Liver (tissue), 9 donors: ENCODE results near the gene TGM2. TPM values are rescaled to one million over a fixed set of nuclear protein-coding genes. Genes with fewer than 3 reads are reported as not detected.

ENCODE experiments used
- DNase-seq: peaks from one replicate; pipeline ENCODE4 v3.0.0-alpha.2; 2017; ENCODE audit warnings: low spot score
- H3K27ac ChIP-seq, 2 donors: one replicate each; pipeline ENCODE4 v1.7.0; 2013; ENCODE audit warnings: inconsistent platforms in 2 of 2, low read length in 2 of 2, control low read depth in 1 of 2, low read depth in 1 of 2, mild to moderate bottlenecking in 1 of 2
- H3K27me3 ChIP-seq, 4 donors: one replicate each; pipeline versions ENCODE4 v1.6.1 to v1.7.0; 2013; ENCODE audit warnings: low read length in 3 of 4, inconsistent platforms in 1 of 4, mild to moderate bottlenecking in 1 of 4, moderate library complexity in 1 of 4; ENCODE audit not compliant: control insufficient read depth in 4 of 4, insufficient read depth in 4 of 4
- H3K36me3 ChIP-seq, 4 donors: one replicate each; pipeline versions ENCODE4 v1.6.1 to v1.7.0; 2013; ENCODE audit warnings: low read length in 3 of 4, mild to moderate bottlenecking in 3 of 4, low read depth in 1 of 4, moderate library complexity in 1 of 4; ENCODE audit not compliant: control insufficient read depth in 4 of 4, insufficient read depth in 3 of 4
- H3K4me1 ChIP-seq, 4 donors: one replicate each; pipeline versions ENCODE4 v1.6.1 to v1.7.0; 2013; ENCODE audit warnings: low read length in 3 of 4, mild to moderate bottlenecking in 3 of 4, moderate library complexity in 1 of 4; ENCODE audit not compliant: control insufficient read depth in 4 of 4, insufficient read depth in 4 of 4
- H3K4me3 ChIP-seq, 3 donors: one replicate each; pipeline versions ENCODE4 v1.6.1 to v1.7.0; 2013; ENCODE audit warnings: low read length in 3 of 3, control low read depth in 1 of 3, low read depth in 1 of 3, mild to moderate bottlenecking in 1 of 3
- H3K9ac ChIP-seq, 2 donors: one replicate each; pipeline ENCODE4 v1.7.0; 2013; ENCODE audit warnings: low read length in 2 of 2, mild to moderate bottlenecking in 2 of 2, moderate library complexity in 2 of 2, control low read depth in 1 of 2, low read depth in 1 of 2
- H3K9me3 ChIP-seq, 4 donors: one replicate each; pipeline versions ENCODE4 v1.6.1 to v1.7.0; 2013; ENCODE audit warnings: low read length in 3 of 4; ENCODE audit not compliant: control insufficient read depth in 4 of 4
- ATF3 ChIP-seq: IDR thresholded peaks from 2 replicates; pipeline ENCODE4 v1.6.1; 2016; ENCODE audit warnings: antibody characterized with exemption
- EGR1 ChIP-seq, 2 donors: IDR thresholded peaks; 2 replicates each; pipeline ENCODE4 v1.6.1; 2016 to 2018; ENCODE audit warnings: antibody characterized with exemption in 2 of 2, low read depth in 2 of 2
- FOXA1 ChIP-seq: IDR thresholded peaks from 2 replicates; pipeline ENCODE4 v1.6.1; 2016; ENCODE audit warnings: antibody characterized with exemption
- FOXA2 ChIP-seq: IDR thresholded peaks from 2 replicates; pipeline ENCODE4 v1.6.1; 2016; ENCODE audit warnings: antibody characterized with exemption
- GABPA ChIP-seq, 2 donors: IDR thresholded peaks in 1 of 2; conservative IDR thresholded peaks in 1 of 2; 2 replicates each; pipeline ENCODE4 v1.6.1; 2016; ENCODE audit warnings: antibody characterized with exemption in 2 of 2, mild to moderate bottlenecking in 1 of 2, moderate library complexity in 1 of 2
- HNF4G ChIP-seq: IDR thresholded peaks from 2 replicates; pipeline ENCODE4 v1.6.1; 2016; ENCODE audit warnings: antibody characterized with exemption
- JUND ChIP-seq, 2 donors: IDR thresholded peaks; 2 replicates each; pipeline ENCODE4 v1.6.1; 2016; ENCODE audit warnings: antibody characterized with exemption in 2 of 2
- NR2F2 ChIP-seq: IDR thresholded peaks from 2 replicates; pipeline ENCODE4 v1.6.1; 2016; ENCODE audit warnings: antibody characterized with exemption
- RAD21 ChIP-seq, 2 donors: IDR thresholded peaks; 2 replicates each; pipeline ENCODE4 v1.6.1; 2016; ENCODE audit warnings: antibody characterized with exemption in 2 of 2, mild to moderate bottlenecking in 2 of 2
- RXRA ChIP-seq, 2 donors: IDR thresholded peaks; 2 replicates each; pipeline ENCODE4 v1.6.1; 2017 to 2018; ENCODE audit warnings: antibody characterized with exemption in 2 of 2, mild to moderate bottlenecking in 1 of 2
- TAF1 ChIP-seq: conservative IDR thresholded peaks from 2 replicates; pipeline ENCODE4 v1.6.1; 2016; ENCODE audit warnings: antibody characterized with exemption, mild to moderate bottlenecking
- YY1 ChIP-seq: IDR thresholded peaks from 2 replicates; pipeline ENCODE4 v1.6.1; 2016; ENCODE audit warnings: antibody characterized with exemption, mild to moderate bottlenecking
- WGBS: extraction: QIAGEN DNeasy Blood & Tissue Kit; methylation state at CpG from one replicate; pipeline ENCODE4 v1.1.7; 2013; 5-methylcytosine and 5-hydroxymethylcytosine counted together
- polyA plus RNA-seq, 2 donors: library from polyadenylated mRNA; stranded (reverse) in 1 of 2; unstranded in 1 of 2; fragments of 200-250 nt in 1 of 2; fragments of >200 nt in 1 of 2; fragmentation: Nextera tagmentation in 1 of 2; extraction: Ambion mirVana in 1 of 2; gene quantifications; one replicate each; pipeline versions ENCODE4 v1.2.1 to v1.2.3, GENCODE V29; 2013 to 2015
- total RNA-seq, 2 donors: library from RNA; depleted of rRNA; stranded (reverse); fragments of >200 nt; gene quantifications; one replicate each; pipeline ENCODE4 v1.2.3, GENCODE V29; 2014
- TF ChIP-seq, protein P1 (sequence below): IDR thresholded peaks from 2 replicates; pipeline ENCODE4 v1.6.1; 2016; ENCODE audit warnings: antibody characterized with exemption, mild to moderate bottlenecking
- TF ChIP-seq, protein P2 (sequence below): IDR thresholded peaks from 2 replicates; pipeline ENCODE4 v1.6.1; 2016; ENCODE audit warnings: antibody characterized with exemption
- TF ChIP-seq, protein P3 (sequence below): fragments of 150-350 bp; IDR thresholded peaks from 2 replicates; pipeline ENCODE4 v1.5.1; 2017; ENCODE audit warnings: improper control_type of control experiment, low read depth, low read length; ENCODE audit not compliant: missing input control
- TF ChIP-seq, protein P4 (sequence below): IDR thresholded peaks from 2 replicates; pipeline ENCODE4 v1.6.1; 2016; ENCODE audit warnings: antibody characterized with exemption
- donor health status: healthy.
- donor health status: healthy.
- donor health status: healthy.
- donor health status: healthy.
- donor health status: healthy.

The TGM2 gene
- total and polyA plus RNA-seq, 4 donors: 106 to 375 (median 190) TPM

- TF ChIP-seq, protein P1, sequence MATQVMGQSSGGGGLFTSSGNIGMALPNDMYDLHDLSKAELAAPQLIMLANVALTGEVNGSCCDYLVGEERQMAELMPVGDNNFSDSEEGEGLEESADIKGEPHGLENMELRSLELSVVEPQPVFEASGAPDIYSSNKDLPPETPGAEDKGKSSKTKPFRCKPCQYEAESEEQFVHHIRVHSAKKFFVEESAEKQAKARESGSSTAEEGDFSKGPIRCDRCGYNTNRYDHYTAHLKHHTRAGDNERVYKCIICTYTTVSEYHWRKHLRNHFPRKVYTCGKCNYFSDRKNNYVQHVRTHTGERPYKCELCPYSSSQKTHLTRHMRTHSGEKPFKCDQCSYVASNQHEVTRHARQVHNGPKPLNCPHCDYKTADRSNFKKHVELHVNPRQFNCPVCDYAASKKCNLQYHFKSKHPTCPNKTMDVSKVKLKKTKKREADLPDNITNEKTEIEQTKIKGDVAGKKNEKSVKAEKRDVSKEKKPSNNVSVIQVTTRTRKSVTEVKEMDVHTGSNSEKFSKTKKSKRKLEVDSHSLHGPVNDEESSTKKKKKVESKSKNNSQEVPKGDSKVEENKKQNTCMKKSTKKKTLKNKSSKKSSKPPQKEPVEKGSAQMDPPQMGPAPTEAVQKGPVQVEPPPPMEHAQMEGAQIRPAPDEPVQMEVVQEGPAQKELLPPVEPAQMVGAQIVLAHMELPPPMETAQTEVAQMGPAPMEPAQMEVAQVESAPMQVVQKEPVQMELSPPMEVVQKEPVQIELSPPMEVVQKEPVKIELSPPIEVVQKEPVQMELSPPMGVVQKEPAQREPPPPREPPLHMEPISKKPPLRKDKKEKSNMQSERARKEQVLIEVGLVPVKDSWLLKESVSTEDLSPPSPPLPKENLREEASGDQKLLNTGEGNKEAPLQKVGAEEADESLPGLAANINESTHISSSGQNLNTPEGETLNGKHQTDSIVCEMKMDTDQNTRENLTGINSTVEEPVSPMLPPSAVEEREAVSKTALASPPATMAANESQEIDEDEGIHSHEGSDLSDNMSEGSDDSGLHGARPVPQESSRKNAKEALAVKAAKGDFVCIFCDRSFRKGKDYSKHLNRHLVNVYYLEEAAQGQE: no peak
- TF ChIP-seq RXRA (IDR thresholded peaks at IDR 0.05): no peak
Observed at GRCh38 chr20:38092915-38093314, 72.2 kb downstream of the TGM2 start (continued).

- H3K4me3 ChIP-seq: no peak overlapping the region
- WGBS: 95% methylated on average over 12 of the region's 12 CpGs
Observed at GRCh38 chr20:38092260-38092857, 72.7 kb downstream of the TGM2 start.

More at GRCh38 chr20:38092260-38092857, 72.7 kb downstream of the TGM2 start:
- Histone ChIP-seq H3K27me3 (no peaks in the 10 kb centered on the region), H3K36me3 (peaks cover 10 to 39% (median 30%) of the 10 kb centered on the region in 4 donors), H3K4me1 (peaks cover 0 to 7% (median 3%) of the 10 kb centered on the region in 4 donors), H3K9ac (no peak overlapping the region), H3K27ac (no peak overlapping the region), H3K9me3 (no peaks in the 10 kb centered on the region)
- TF ChIP-seq, protein P2, sequence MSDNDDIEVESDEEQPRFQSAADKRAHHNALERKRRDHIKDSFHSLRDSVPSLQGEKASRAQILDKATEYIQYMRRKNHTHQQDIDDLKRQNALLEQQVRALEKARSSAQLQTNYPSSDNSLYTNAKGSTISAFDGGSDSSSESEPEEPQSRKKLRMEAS: no peak
- TF ChIP-seq ATF3 (no peak), GABPA (IDR thresholded peaks at IDR 0.05 in 1 of 2, conservative IDR thresholded peaks at IDR 0.05 in 1 of 2) (no peak), EGR1 (IDR thresholded peaks at IDR 0.05; ENCODE audit: low read depth in 2 of 2) (no peak), TAF1 (no peak), JUND (IDR thresholded peaks at IDR 0.05) (no peak), RAD21 (IDR thresholded peaks at IDR 0.05) (no peak), HNF4G (no peak), RXRA (IDR thresholded peaks at IDR 0.05) (no peak), NR2F2 (no peak), FOXA1 (no peak), FOXA2 (no peak), YY1 (no peak)
- TF ChIP-seq, protein P3, sequence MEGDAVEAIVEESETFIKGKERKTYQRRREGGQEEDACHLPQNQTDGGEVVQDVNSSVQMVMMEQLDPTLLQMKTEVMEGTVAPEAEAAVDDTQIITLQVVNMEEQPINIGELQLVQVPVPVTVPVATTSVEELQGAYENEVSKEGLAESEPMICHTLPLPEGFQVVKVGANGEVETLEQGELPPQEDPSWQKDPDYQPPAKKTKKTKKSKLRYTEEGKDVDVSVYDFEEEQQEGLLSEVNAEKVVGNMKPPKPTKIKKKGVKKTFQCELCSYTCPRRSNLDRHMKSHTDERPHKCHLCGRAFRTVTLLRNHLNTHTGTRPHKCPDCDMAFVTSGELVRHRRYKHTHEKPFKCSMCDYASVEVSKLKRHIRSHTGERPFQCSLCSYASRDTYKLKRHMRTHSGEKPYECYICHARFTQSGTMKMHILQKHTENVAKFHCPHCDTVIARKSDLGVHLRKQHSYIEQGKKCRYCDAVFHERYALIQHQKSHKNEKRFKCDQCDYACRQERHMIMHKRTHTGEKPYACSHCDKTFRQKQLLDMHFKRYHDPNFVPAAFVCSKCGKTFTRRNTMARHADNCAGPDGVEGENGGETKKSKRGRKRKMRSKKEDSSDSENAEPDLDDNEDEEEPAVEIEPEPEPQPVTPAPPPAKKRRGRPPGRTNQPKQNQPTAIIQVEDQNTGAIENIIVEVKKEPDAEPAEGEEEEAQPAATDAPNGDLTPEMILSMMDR: no peak
- TF ChIP-seq, protein P4, sequence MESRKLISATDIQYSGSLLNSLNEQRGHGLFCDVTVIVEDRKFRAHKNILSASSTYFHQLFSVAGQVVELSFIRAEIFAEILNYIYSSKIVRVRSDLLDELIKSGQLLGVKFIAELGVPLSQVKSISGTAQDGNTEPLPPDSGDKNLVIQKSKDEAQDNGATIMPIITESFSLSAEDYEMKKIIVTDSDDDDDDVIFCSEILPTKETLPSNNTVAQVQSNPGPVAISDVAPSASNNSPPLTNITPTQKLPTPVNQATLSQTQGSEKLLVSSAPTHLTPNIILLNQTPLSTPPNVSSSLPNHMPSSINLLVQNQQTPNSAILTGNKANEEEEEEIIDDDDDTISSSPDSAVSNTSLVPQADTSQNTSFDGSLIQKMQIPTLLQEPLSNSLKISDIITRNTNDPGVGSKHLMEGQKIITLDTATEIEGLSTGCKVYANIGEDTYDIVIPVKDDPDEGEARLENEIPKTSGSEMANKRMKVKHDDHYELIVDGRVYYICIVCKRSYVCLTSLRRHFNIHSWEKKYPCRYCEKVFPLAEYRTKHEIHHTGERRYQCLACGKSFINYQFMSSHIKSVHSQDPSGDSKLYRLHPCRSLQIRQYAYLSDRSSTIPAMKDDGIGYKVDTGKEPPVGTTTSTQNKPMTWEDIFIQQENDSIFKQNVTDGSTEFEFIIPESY: no peak
- DNase-seq: no peak
